GM13976 (cell line): Measurements from ENCODE around the gene YES1.
A peak's percentile ranks its signal among the peaks of the same experiment; 100 is the strongest.

ENCODE experiments used
- DNase-seq: peaks from one replicate; pipeline ENCODE4 v3.0.0; 2012; ENCODE audit warnings: low spot score
- CTCF ChIP-seq: IDR thresholded peaks from 2 replicates; pipeline ENCODE4 v1.5.1; 2012; ENCODE audit warnings: borderline replicate concordance, mild to moderate bottlenecking; ENCODE audit not compliant: insufficient read depth; ENCODE audit errors: extremely low read depth, missing control alignments, control extremely low read depth
- in situ Hi-C: fragments of 300-500 bp; cut with MboI; formaldehyde crosslinking; loops from one replicate; pipeline ENCODE4 v1.12.0; 2022; ENCODE audit warnings: low sequenced_read_pairs, mixed read lengths, inconsistent platforms; ENCODE audit not compliant: unreplicated experiment

YES1 gene

GRCh38 chr18:755506-755905, 56.5 kb downstream of the YES1 start:
- DNase-seq = no peak
- TF ChIP-seq CTCF = no peak
- in situ Hi-C loops = no loop called here

DNA sequence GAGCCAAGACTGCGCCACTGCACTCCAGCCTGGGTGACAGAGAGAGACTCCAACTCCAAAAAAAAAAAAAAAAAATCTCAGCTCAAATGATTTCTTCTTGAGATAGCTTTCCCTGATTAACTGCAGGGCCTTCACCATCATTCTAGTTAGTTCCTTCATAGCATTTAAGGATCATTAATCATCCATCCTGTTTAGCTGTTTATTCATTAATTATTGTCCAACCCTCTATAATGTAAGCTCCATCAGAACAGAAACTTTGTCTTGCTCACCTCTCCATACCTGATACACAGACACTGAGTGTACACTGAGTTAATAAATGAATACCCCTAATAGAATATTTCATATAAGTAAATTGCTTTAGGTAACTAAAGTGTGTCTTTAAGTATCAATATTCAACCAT, 57.4 kb downstream of the YES1 start:
- TF ChIP-seq CTCF = no peak
- DNase-seq = no peak
- in situ Hi-C loops = no loop called here

GRCh38 chr18:750456-750855, 61.6 kb downstream of the YES1 start:
- in situ Hi-C loops = no loop called here
- no peak for TF ChIP-seq CTCF
- no peak for DNase-seq

DNA sequence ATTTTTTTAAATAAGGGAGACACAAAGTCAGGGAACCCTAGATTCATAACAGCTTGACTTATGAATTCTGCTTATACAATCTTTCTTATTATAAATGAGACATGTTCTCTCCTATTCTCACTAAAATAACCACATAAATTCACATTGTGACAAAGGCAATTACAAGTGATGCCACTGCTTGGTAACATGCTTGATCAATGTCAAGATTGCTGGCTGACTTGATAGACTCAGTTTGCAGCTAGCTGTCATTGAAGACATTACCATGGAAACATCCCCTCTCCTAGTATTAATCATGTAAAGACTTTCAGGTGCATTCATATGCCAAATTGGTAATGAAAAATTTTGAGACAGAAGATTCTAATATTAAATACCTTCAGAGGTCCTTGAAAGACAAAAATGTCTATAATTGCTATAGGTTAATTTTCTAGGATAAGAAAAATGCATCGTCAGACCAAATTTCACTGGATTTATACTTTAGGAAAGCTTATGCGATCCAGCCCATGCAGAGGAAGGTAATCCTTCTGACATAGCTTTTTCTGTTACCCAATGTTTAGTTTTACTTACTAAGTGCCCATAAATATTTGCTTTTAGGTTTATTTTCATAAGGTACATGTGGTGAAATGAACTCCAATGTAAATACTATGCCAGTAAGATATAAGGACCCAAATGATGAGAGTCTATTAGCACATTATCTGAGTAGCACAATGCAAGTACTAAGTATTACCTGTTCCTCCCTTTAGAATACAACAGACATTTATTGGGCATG, 67.0 kb downstream of the YES1 start:
- no peak for DNase-seq
- in situ Hi-C loops = loop anchor here (5.0 kb wide), 1 partner anchor 87 kb away; no protein-coding TSS in a partner anchor
- no peak for TF ChIP-seq CTCF

DNA sequence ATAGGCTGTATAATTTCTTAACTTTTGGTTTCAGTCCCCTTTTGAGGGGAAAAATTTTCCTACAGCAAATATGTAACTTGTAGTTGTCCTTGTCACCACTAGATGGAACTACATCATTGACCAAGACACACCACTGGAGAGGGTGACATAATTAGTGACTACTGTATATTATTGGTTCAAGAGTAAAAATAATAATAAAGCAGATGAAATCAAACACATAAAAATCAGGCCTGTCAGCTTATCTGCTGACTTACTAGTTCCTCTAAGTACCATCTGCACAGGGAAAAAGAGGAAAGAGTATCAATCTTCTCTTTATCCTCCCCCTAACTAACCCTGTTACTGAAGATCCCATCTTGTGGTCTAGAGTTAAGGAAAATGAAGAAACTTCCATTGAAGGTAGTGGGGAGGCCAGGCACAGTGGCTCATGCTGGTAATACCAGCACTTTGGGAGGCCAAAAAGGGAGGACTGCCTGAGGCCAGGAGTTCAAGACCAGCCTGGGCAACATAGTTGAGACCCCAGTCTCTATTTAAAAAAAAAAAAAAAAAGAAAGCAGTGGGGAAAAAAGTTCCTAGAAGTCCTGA, 70.0 kb downstream of the YES1 start:
- in situ Hi-C loops = loop anchor here (5.0 kb wide), 1 partner anchor 90 kb away; no protein-coding TSS in a partner anchor
- DNase-seq = peak; percentile 62
- TF ChIP-seq CTCF = peak; percentile 57

- no peak for DNase-seq
- in situ Hi-C loops = no loop called here
- no peak for TF ChIP-seq CTCF
Observed at GRCh38 chr18:732371-732770, 79.7 kb downstream of the YES1 start.

DNA sequence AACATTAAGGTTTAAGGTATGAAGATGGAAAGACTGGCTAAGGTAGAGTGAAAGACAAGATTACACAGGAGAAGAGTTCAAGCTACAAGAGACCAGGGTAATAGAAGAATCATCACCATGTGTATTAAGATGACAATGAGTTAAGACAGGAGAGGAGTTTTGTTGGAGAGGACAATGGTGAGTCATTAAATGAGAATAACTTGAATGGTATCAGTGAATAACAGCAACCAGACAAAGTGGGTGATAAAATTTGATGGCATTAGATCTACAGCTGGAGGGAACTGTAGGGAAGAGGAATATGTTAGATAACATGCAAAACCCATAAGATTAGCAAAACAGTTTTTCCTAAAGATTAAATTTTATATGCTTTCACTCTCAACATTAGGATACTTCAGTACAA, 80.9 kb downstream of the YES1 start:
- in situ Hi-C loops = no loop called here
- no peak for TF ChIP-seq CTCF
- DNase-seq = no peak
